ENCODE results near the gene OLAH. TPM values are rescaled to one million over a fixed set of nuclear protein-coding genes. Genes with fewer than 3 reads are reported as not detected.

OLAH gene
- total RNA-seq, 2 experiments from 2014 or later, result 1.2 to 2.0 TPM

- Mint-ChIP-seq H3K9me3 (no peaks in the 10 kb centered on the region), H3K27me3 (peaks cover 3% of the 10 kb centered on the region), H3K27ac (no peak overlapping the region), H3K36me3 (no peaks in the 10 kb centered on the region), H3K4me3 (no peak overlapping the region), H3K4me1 (no peaks in the 10 kb centered on the region)
- no peak for DNase-seq
Measured at GRCh38 chr10:15052121-15052520, 8.4 kb downstream of the OLAH start.

GRCh38 chr10:15053061-15053460 is 9.3 kb downstream of the OLAH start:
- DNase-seq, result no peak
- Mint-ChIP-seq H3K36me3 (no peaks in the 10 kb centered on the region), H3K27me3 (peaks cover 3% of the 10 kb centered on the region), H3K4me1 (no peaks in the 10 kb centered on the region), H3K4me3 (no peak overlapping the region), H3K9me3 (no peaks in the 10 kb centered on the region), H3K27ac (no peak overlapping the region)

GRCh38 chr10:15058689-15059088 is 14.9 kb downstream of the OLAH start:
- Mint-ChIP-seq H3K4me3 (no peak overlapping the region), H3K9me3 (peaks cover 14% of the 10 kb centered on the region), H3K4me1 (no peaks in the 10 kb centered on the region), H3K36me3 (peaks cover 6% of the 10 kb centered on the region), H3K27me3 (peaks cover 9% of the 10 kb centered on the region), H3K27ac (no peak overlapping the region)
- DNase-seq, result no peak

DNA sequence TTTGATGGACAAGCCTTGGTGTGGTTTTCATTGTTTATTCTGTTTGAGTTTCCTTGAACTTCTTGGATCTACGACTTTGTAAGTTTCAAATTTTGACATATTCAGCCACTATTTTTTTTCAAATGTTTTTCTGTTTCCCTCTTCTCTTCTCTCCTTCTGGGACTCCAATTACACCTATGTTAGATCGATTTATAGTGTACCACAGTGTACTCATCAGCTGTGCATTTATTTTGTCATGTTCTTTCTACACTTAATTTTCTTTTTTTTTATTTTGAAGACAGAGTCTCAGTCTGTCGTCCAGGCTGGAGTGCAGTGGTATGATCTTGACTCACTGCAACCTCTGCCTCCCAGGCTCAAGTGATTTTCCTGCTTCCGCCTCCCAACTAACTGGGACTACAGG is 16.2 kb downstream of the OLAH start:
- Mint-ChIP-seq H3K36me3 (peaks cover 6% of the 10 kb centered on the region), H3K4me3 (no peak overlapping the region), H3K9me3 (peaks cover 14% of the 10 kb centered on the region), H3K27ac (no peak overlapping the region), H3K4me1 (no peaks in the 10 kb centered on the region), H3K27me3 (peaks cover 9% of the 10 kb centered on the region)
- DNase-seq, result no peak

DNA sequence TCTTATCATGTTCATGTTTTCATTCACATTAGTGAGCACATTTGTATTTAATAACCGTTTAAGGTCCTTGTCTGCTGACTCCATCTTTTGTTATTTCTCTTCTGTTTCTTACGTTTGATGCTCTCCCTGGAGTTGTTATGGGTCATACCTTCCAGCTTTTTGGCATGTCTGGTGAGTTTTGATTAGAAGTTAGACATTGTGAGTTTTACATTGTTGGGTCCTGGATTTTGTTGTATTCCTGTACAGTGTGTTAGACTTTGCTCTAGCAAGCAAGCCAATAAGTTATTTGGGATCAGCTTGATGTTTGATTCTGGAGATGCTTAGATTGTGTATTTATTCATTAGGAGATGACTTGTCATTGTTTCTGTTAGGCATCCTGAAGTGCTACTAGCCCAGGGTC is 16.9 kb downstream of the OLAH start:
- no peak for DNase-seq
- H3K36me3 Mint-ChIP-seq, result peaks cover 6% of the 10 kb centered on the region
- H3K4me3 Mint-ChIP-seq, result no peak overlapping the region
- H3K9me3 Mint-ChIP-seq, result peaks cover 18% of the 10 kb centered on the region
- H3K4me1 Mint-ChIP-seq, result no peaks in the 10 kb centered on the region
- no peak overlapping the region for H3K27ac Mint-ChIP-seq
- peaks cover 9% of the 10 kb centered on the region for H3K27me3 Mint-ChIP-seq

DNA sequence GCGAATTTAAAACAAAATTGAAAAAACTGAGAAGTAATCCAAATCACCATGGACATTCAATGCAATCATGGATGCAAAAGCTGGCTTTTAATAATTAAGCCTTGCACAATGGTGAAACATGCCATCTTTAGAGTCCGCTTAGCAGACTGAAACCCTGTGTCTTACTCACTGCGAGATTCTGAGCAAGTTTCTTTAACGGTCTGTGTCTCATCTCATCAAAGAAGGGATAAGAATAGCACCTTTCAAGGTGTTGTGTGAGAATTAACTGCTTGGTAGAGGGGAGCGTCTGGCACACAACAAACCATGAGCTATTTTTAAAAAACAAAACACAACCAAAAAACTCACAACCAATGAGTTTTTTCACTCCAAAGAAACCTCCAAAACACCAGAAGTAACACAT is 23.4 kb downstream of the OLAH start:
- H3K9me3 Mint-ChIP-seq, result peaks cover 4% of the 10 kb centered on the region
- DNase-seq, result no peak
- no peaks in the 10 kb centered on the region for H3K27me3 Mint-ChIP-seq
- H3K27ac Mint-ChIP-seq, result no peak overlapping the region
- H3K4me3 Mint-ChIP-seq, result no peak overlapping the region
- no peaks in the 10 kb centered on the region for H3K36me3 Mint-ChIP-seq
- H3K4me1 Mint-ChIP-seq, result no peaks in the 10 kb centered on the region

- Mint-ChIP-seq H3K27me3 (no peaks in the 10 kb centered on the region), H3K4me1 (no peaks in the 10 kb centered on the region), H3K36me3 (no peaks in the 10 kb centered on the region), H3K27ac (no peak overlapping the region), H3K9me3 (peaks cover 4% of the 10 kb centered on the region), H3K4me3 (no peak overlapping the region)
- DNase-seq, result no peak
Measured at GRCh38 chr10:15068802-15069201, 25.1 kb downstream of the OLAH start.

DNA sequence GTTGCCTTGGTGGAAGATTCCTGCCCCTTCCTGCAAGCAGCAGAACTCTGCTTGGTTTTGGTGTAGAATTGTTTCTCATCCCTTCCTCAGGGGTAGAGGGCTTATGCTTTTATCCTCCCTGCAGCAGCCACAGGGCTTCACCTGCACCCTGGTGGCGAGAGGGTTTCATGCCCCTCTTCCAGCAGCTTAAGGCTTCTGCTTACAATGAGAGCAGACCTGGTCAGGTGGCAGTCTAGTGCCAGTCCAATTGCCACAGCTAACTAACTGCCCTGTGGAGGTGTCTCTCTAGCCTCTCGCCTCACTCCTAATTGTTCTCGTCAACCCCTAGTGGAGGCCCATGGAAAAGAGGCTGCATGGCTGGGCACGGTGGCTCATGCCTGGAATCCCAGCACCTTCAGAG is 25.5 kb downstream of the OLAH start:
- no peak overlapping the region for H3K27ac Mint-ChIP-seq
- H3K4me1 Mint-ChIP-seq, result no peaks in the 10 kb centered on the region
- no peaks in the 10 kb centered on the region for H3K27me3 Mint-ChIP-seq
- H3K9me3 Mint-ChIP-seq, result peaks cover 4% of the 10 kb centered on the region
- no peaks in the 10 kb centered on the region for H3K36me3 Mint-ChIP-seq
- no peak for DNase-seq
- H3K4me3 Mint-ChIP-seq, result no peak overlapping the region

DNA sequence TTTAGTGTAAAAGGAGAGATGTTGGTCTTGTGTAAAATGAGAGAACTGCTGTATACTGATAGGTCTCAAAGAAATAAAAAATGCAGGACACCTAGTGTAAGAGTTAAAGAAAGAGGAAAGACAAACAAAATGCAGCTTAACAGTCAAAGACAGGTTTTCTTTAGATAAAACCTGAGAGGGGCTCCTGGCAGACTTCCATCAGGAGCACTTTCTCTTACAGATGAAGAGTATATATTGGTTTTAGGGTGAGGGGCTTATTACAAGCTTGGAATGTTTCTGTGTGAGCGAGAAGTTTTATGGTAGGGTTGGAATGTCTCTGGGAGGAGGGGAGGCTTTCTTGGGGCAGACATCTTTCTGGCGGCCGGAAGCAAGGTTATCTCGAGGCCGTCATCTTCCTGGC is 28.6 kb downstream of the OLAH start:
- no peaks in the 10 kb centered on the region for H3K36me3 Mint-ChIP-seq
- no peak overlapping the region for H3K27ac Mint-ChIP-seq
- no peak for DNase-seq
- no peaks in the 10 kb centered on the region for H3K4me1 Mint-ChIP-seq
- H3K27me3 Mint-ChIP-seq, result no peaks in the 10 kb centered on the region
- no peak overlapping the region for H3K4me3 Mint-ChIP-seq
- no peaks in the 10 kb centered on the region for H3K9me3 Mint-ChIP-seq

GRCh38 chr10:15075421-15075820 is 31.7 kb downstream of the OLAH start:
- H3K4me3 Mint-ChIP-seq, result no peak overlapping the region
- no peak for DNase-seq
- no peaks in the 10 kb centered on the region for H3K36me3 Mint-ChIP-seq
- no peaks in the 10 kb centered on the region for H3K27me3 Mint-ChIP-seq
- H3K27ac Mint-ChIP-seq, result no peak overlapping the region
- no peaks in the 10 kb centered on the region for H3K4me1 Mint-ChIP-seq
- H3K9me3 Mint-ChIP-seq, result no peaks in the 10 kb centered on the region

- H3K9me3 Mint-ChIP-seq, result no peaks in the 10 kb centered on the region
- H3K4me1 Mint-ChIP-seq, result peaks cover 2% of the 10 kb centered on the region
- DNase-seq, result no peak
- no peaks in the 10 kb centered on the region for H3K27me3 Mint-ChIP-seq
- no peak overlapping the region for H3K4me3 Mint-ChIP-seq
- no peaks in the 10 kb centered on the region for H3K36me3 Mint-ChIP-seq
- no peak overlapping the region for H3K27ac Mint-ChIP-seq
Measured at GRCh38 chr10:15083674-15084501, 40.1 kb downstream of the OLAH start.

GRCh38 chr10:15084502-15084922 is 40.8 kb downstream of the OLAH start:
- Mint-ChIP-seq H3K9me3 (no peaks in the 10 kb centered on the region), H3K27ac (no peak overlapping the region), H3K4me3 (no peak overlapping the region), H3K4me1 (peaks cover 2% of the 10 kb centered on the region), H3K27me3 (no peaks in the 10 kb centered on the region), H3K36me3 (no peaks in the 10 kb centered on the region)
- no peak for DNase-seq

DNA sequence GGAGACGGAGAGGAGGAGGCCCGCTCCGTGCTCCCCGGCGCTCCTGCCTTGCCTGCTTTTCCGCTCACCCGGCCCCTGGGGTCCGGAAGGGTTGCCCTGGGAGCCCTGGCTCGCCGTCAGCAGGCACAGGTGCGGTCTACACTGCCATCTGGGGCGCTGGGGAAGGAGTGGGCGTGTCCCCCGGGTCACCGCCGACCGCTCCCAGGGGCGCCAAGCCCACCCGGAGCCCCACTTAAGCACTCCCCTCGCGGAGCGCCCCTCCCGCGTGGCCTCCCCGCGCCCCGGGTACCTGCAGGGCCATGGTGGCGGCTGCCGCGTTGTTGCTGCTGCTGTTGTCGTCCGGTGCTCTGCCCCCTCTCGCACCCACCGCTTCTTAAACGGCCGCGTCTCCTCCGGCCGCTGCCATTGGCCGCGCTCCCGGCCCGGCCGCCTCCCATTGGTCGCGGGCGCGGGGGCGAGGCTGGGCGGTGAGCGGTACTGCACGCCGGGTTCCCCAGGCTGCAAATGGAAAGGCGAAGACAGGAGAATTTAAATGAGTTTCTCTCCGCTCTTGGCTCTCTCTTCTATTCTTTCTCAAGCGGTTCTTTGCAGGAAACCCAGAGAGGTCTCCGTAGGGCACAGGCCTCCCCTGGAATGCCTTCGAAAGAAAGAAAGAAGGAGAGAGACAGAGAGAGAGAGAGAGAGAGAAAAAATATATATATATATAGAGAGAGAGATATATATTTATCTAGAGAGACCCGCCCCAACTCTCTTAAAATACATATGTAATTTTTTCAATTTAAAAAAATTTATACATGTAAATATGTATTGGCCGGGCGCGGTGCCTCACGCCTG is 44.9 kb downstream of the OLAH start, which contains the start of gene ACBD7:
Gene ACBD7, minus strand, starts transcription at position 349 of the 834 bp plus-strand sequence. Its CDS starts 48 bp downstream, at position 301.
- DNase-seq, result peak; percentile 90
- Mint-ChIP-seq H3K27ac (no peak within 1 kb of the TSS), H3K36me3 (no peaks in the 10 kb centered on the region), H3K9me3 (no peaks in the 10 kb centered on the region), H3K4me3 (peak within 1 kb of the TSS; percentile 73), H3K4me1 (peaks cover 2% of the 10 kb centered on the region), H3K27me3 (no peaks in the 10 kb centered on the region)

- Mint-ChIP-seq H3K9me3 (no peaks in the 10 kb centered on the region), H3K36me3 (no peaks in the 10 kb centered on the region), H3K4me1 (peaks cover 3% of the 10 kb centered on the region), H3K27me3 (no peaks in the 10 kb centered on the region), H3K27ac (no peak overlapping the region), H3K4me3 (no peak overlapping the region)
- no peak for DNase-seq
Measured at GRCh38 chr10:15091418-15091817, 47.7 kb downstream of the OLAH start.

- H3K36me3 Mint-ChIP-seq, result peaks cover 5% of the 10 kb centered on the region
- H3K9me3 Mint-ChIP-seq, result no peaks in the 10 kb centered on the region
- no peak overlapping the region for H3K4me3 Mint-ChIP-seq
- peaks cover 7% of the 10 kb centered on the region for H3K4me1 Mint-ChIP-seq
- H3K27me3 Mint-ChIP-seq, result no peaks in the 10 kb centered on the region
- DNase-seq, result no peak
- no peak overlapping the region for H3K27ac Mint-ChIP-seq
Measured at GRCh38 chr10:15092855-15093408, 49.2 kb downstream of the OLAH start.

Data from activated naive CD8-positive, alpha-beta T cell treated with anti-CD3 and anti-CD28 coated beads for 36 hours (primary cell).